Coronary artery (tissue), 2 donors: Measurements from ENCODE around the gene OR6C75.
"Not testable (repeated sequence)": the region's sequence is repeated elsewhere in the genome, so short reads cannot be mapped to it uniquely, and the experiment has no call there.

Source experiments
- DNase-seq: peaks from one replicate; pipeline ENCODE4 v3.0.0-alpha.2; 2017; ENCODE audit warnings: low spot score
- H3K27ac ChIP-seq, 2 donors: fragments of 200-600 bp; sonication (generic); one replicate each; pipeline ENCODE4 v1.5.1; 2016 to 2019
- H3K4me3 ChIP-seq: fragments of 200-600 bp; sonication (generic); 2 replicates; pipeline ENCODE4 v1.5.1; 2016; ENCODE audit warnings: mild to moderate bottlenecking, moderate library complexity
- TF ChIP-seq, protein P1 (sequence below): fragments of 200-600 bp; sonication (generic); IDR thresholded peaks from one replicate; pipeline ENCODE4 v1.5.1; 2019; ENCODE audit warnings: antibody characterized with exemption

The OR6C75 gene

DNA sequence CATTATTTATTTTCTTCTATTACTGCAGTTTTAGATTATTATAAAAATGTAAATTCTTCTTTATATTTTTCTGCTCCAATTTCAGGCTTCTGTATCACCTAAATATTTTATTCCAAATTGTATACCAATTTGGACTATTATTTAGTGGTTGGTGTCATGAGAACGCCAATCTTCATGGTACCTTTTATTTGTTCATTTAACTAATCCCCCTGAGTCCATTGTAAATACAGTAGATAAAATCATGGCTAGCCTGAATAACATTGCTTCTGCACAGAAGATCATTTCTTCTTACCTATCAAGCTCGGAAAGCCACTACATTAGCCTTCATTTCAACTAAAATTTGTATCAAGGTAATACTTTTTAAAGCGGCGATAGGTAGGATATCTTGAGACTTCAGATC is at the start of gene OR6C75:
Gene OR6C75, plus strand, starts transcription at position 301 of the 400 bp plus-strand sequence. CDS start 2,136 bp downstream, outside the sequence.
- Histone ChIP-seq H3K27ac (no peak within 1 kb of the TSS), H3K4me3 (no peak within 1 kb of the TSS)
- TF ChIP-seq, protein P1, sequence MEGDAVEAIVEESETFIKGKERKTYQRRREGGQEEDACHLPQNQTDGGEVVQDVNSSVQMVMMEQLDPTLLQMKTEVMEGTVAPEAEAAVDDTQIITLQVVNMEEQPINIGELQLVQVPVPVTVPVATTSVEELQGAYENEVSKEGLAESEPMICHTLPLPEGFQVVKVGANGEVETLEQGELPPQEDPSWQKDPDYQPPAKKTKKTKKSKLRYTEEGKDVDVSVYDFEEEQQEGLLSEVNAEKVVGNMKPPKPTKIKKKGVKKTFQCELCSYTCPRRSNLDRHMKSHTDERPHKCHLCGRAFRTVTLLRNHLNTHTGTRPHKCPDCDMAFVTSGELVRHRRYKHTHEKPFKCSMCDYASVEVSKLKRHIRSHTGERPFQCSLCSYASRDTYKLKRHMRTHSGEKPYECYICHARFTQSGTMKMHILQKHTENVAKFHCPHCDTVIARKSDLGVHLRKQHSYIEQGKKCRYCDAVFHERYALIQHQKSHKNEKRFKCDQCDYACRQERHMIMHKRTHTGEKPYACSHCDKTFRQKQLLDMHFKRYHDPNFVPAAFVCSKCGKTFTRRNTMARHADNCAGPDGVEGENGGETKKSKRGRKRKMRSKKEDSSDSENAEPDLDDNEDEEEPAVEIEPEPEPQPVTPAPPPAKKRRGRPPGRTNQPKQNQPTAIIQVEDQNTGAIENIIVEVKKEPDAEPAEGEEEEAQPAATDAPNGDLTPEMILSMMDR, result no peak
- DNase-seq, result no peak

DNA sequence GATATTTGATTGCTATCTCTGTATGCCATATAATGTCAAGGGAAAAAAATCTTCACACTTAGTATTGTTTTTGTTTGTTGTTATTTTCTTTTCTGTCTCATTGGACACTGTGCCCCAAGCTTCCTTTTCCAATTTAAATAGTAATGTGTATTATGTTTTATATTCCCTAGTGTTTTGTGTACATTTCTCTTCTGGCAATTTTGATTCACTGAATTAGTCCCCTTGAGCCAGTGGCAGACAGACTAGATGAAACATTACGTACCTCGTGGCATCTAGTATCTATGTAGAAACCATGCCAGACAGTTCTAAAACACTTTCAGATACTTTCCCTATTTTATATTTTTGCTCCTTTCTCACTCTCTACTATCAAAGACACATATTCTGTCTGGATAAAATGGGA is 48.7 kb upstream of the OR6C75 start, which contains the start of gene OR6C1:
Gene OR6C1, plus strand, starts transcription at position 301 of the 400 bp plus-strand sequence. CDS start 6,257 bp downstream, outside the sequence.
- no peak within 1 kb of the TSS for H3K27ac ChIP-seq
- TF ChIP-seq, protein P1, result no peak
- no peak for DNase-seq
- no peak within 1 kb of the TSS for H3K4me3 ChIP-seq

DNA sequence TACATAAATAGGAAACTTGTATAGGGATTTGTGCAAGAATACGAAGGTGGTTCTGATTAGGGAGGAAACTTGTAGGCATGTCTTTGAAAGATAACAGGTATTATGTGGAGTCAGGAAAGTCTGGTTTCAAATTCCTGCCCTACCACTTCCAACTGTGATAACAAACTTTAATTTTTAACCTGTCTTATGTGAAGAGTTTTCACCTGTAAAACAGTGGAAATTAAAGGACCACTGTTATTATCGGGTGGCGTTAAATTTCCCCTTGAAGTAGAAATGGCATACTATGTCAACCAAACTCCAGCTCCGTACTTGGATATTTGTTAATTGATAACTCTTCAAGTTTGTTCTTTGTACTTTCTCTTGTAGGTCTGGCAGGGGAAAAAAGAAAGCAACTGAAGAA is 42.6 kb upstream of the OR6C75 start:
- DNase-seq, result no peak
- Histone ChIP-seq H3K27ac (no peak overlapping the region), H3K4me3 (no peak overlapping the region)
- TF ChIP-seq, protein P1, result no peak

DNA sequence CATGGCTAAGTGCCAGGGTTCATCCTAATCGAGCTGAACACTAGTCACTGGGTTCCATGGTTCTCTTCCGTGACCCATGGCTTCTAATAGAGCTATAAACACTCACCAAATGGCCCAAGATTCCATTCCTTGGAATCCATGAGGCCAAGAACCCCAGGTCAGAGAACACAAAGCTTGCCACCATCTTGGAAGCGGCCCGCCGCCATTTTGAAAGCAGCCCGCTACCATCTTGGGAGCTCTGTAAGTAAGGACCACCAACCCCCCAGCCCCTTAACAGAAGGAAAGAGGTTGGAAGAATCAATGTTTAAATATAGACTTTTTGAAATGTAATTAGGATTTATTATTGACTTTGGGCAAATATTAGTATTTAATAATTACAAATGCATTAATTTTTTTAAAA is 37.0 kb upstream of the OR6C75 start:
- H3K27ac ChIP-seq, H3K4me3 ChIP-seq, DNase-seq: not testable (repeated sequence)

DNA sequence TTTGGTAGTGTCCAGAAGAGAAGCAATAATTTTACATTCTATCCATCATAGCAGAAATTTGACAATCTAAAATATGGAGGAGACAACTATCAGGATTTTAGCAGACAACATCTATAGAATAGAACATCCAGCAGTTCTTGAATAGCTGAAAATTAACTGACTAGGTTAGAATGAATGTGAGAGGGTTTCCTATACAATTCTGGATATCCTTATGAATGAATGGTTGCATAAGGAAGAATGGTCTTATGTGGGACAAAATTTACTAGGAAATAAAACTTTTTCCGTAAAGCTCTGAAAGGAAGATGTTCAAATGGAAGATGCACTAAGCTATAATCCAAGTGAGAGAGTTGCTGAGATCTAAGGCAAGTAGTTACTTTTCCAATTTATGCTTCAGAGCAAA is 32.3 kb upstream of the OR6C75 start, which contains the start of gene OR6C3:
Gene OR6C3, plus strand, starts transcription at position 301 of the 400 bp plus-strand sequence. CDS start 955 bp downstream, outside the sequence.
- no peak within 1 kb of the TSS for H3K27ac ChIP-seq
- no peak within 1 kb of the TSS for H3K4me3 ChIP-seq
- DNase-seq, result no peak
- TF ChIP-seq, protein P1, result no peak

DNA sequence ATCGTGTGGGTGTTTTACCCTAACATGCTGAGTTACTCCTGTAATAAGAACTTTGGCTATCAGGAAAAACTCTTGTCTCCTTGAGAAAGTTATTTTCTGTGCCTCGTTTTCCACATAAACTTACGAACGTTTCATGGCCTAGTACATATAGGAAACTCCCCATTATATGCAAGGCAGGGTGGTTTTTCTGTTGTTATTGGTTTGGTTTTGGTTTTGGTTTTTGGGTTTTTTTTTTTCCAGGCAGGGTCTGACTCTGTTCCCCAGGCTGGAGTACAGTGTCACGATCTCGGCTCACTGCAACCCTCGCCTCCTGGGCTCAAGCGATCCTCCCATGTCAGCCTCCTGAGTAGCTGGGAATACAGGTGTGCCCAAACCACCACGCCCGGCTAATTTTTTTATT is 26.8 kb upstream of the OR6C75 start:
- no peak for DNase-seq
- Histone ChIP-seq H3K4me3 (no peak overlapping the region), H3K27ac (no peak overlapping the region)
- TF ChIP-seq, protein P1, result no peak

DNA sequence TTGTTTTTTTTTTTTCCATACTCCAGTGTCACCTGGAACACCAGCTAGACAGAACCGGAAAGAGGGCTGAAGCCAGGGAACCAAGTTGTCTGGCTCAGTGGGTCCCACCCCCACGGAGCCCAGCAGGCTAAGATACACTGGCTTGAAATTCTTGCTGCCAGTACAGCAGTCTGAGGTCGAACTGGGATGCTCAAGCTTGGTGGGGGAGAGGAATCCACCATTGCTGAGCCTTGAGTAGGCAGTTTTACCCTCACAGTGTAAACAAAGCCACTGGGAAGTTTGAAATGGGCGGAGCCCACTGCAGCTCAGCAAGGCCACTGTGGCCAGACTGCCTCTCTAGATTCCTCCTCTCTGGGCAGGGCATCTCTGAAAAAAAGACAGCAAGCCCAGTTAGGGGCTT is 7.4 kb upstream of the OR6C75 start:
- H3K27ac ChIP-seq, DNase-seq, H3K4me3 ChIP-seq: not testable (repeated sequence)

DNA sequence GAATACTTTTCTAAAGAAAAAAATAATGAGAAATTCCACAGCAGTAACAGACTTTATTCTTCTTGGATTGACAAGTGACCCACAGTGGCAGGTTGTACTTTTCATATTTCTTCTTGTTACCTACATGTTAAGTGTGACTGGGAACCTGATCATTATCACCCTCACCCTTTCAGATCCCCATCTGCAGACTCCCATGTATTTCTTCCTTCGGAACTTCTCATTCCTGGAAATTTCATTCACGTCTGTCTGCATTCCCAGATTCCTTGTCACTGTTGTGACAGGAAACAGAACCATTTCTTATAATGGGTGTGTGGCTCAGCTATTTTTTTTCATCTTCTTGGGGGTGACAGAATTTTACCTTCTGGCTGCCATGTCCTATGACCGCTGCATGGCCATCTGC is 2.3 kb downstream of the OR6C75 start:
- Histone ChIP-seq H3K4me3 (no peak overlapping the region), H3K27ac (no peak overlapping the region)
- DNase-seq, result no peak
- TF ChIP-seq, protein P1, result no peak
